ENCODE results near the gene TPM2. TPM values are rescaled to one million over a fixed set of nuclear protein-coding genes. Genes with fewer than 3 reads are reported as not detected.
A peak's percentile ranks its signal among the peaks of the same experiment; 100 is the strongest.

The TPM2 gene
- total RNA-seq, 1 donor from 2014 or later, result 161 TPM

DNA sequence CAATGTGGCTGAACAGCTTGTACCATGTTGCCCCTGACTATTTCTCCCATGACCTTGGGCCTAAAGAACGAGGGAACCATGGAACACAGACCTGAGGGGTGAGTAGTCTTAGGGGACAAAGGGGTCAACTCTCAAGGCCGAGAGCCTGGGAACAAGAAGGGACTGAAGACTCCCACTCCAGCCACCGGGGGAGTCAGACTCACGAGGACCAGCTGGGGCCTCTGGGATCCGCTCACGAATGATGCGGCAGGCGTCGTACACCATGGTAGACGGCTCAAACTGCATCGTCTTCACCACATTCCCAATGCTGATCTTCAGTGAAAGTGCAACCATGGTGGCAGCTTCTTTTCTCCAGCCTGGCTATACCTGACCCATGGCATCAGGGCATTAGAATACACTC is 35.6 kb upstream of the TPM2 start:
- H3K9me3 ChIP-seq, result no peaks in the 10 kb centered on the region
- H3K27ac ChIP-seq, result no peak overlapping the region
- ATAC-seq, result no peak
- H3K36me3 ChIP-seq, result peaks cover 60% of the 10 kb centered on the region
- H3K4me3 ChIP-seq, result no peak overlapping the region
- no peaks in the 10 kb centered on the region for H3K27me3 ChIP-seq
- H3K4me1 ChIP-seq, result peaks cover 43% of the 10 kb centered on the region
- intact Hi-C loops (cut with DNase I), result no loop called here
- DNase-seq, result no peak
- TF ChIP-seq, protein P1, sequence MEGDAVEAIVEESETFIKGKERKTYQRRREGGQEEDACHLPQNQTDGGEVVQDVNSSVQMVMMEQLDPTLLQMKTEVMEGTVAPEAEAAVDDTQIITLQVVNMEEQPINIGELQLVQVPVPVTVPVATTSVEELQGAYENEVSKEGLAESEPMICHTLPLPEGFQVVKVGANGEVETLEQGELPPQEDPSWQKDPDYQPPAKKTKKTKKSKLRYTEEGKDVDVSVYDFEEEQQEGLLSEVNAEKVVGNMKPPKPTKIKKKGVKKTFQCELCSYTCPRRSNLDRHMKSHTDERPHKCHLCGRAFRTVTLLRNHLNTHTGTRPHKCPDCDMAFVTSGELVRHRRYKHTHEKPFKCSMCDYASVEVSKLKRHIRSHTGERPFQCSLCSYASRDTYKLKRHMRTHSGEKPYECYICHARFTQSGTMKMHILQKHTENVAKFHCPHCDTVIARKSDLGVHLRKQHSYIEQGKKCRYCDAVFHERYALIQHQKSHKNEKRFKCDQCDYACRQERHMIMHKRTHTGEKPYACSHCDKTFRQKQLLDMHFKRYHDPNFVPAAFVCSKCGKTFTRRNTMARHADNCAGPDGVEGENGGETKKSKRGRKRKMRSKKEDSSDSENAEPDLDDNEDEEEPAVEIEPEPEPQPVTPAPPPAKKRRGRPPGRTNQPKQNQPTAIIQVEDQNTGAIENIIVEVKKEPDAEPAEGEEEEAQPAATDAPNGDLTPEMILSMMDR (IDR thresholded peaks at IDR 0.05), result no peak

DNA sequence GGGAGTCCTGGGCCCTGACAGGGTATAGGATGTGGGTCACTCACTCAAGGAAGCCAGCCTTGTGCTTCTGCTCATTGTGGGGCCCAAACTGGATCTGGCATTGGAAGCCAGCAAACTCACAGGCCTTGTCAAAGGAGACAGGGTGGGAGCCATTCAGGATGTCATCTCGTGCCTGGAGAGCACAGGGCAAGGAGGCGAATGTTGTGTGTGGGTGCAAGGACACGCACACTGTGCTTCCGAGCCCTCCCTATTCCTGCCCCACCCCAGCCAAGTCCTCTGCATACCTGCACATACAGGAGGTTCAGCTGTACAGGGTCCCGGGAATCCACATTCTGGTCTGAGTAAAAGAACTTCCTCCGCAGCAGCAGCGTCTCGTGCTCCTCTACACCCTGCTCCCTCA is 34.2 kb upstream of the TPM2 start:
- Histone ChIP-seq H3K36me3 (peaks cover 75% of the 10 kb centered on the region), H3K9me3 (no peaks in the 10 kb centered on the region), H3K4me1 (peaks cover 28% of the 10 kb centered on the region), H3K27me3 (no peaks in the 10 kb centered on the region), H3K27ac (no peak overlapping the region), H3K4me3 (no peak overlapping the region)
- intact Hi-C loops (cut with DNase I), result no loop called here
- TF ChIP-seq, protein P1 (IDR thresholded peaks at IDR 0.05), result no peak
- ATAC-seq, result no peak
- no peak for DNase-seq

DNA sequence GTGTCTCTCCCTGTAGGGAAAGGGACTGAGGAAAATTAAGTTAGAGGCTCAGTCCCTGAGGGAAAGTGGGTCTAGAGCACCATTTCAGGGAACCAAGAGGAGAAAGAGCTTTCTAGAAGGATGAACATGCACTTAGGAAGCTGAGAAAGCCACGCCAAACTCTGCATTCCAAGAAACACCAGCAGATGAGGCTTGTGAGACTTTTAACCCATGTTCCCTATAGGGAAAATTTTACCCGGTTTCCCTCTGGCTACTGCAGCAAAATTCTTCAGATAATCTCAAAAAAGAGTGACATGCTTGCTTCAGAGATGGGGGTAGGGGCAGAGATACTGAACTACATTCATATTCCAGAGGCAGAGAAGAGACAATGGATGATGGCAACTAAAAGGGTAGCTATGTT is 33.7 kb upstream of the TPM2 start:
- Histone ChIP-seq H3K4me3 (no peak overlapping the region), H3K9me3 (no peaks in the 10 kb centered on the region), H3K27me3 (no peaks in the 10 kb centered on the region), H3K4me1 (peaks cover 24% of the 10 kb centered on the region), H3K27ac (no peak overlapping the region), H3K36me3 (peaks cover 79% of the 10 kb centered on the region)
- intact Hi-C loops (cut with DNase I), result no loop called here
- ATAC-seq (no peak), DNase-seq (no peak)
- TF ChIP-seq, protein P1 (IDR thresholded peaks at IDR 0.05), result no peak

DNA sequence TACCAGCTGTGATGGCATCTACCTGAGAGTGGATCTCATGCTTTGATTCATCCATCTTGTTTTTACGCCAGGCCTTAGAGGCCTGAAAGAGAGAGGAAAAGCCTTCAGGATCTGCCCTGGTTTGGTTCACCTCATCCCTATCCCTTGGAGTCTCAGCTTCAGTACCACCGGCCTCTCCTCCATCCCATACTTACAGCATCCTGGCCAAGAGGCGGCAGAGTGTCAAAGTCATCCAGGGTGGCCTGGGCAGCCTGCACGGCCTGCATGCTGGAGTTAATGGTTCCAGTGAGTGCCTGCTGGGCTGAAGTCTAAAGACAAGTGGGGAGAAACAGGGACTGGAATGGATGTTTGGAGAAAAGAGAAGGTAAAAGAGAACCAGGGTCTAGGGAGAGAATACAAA is 29.8 kb upstream of the TPM2 start:
- H3K27ac ChIP-seq, result no peak overlapping the region
- no peak overlapping the region for H3K4me3 ChIP-seq
- H3K36me3 ChIP-seq, result peaks cover 100% of the 10 kb centered on the region
- H3K4me1 ChIP-seq, result no peaks in the 10 kb centered on the region
- DNase-seq (no peak), ATAC-seq (no peak)
- H3K9me3 ChIP-seq, result no peaks in the 10 kb centered on the region
- no peaks in the 10 kb centered on the region for H3K27me3 ChIP-seq
- TF ChIP-seq, protein P1 (IDR thresholded peaks at IDR 0.05), result no peak
- intact Hi-C loops (cut with DNase I), result no loop called here

DNA sequence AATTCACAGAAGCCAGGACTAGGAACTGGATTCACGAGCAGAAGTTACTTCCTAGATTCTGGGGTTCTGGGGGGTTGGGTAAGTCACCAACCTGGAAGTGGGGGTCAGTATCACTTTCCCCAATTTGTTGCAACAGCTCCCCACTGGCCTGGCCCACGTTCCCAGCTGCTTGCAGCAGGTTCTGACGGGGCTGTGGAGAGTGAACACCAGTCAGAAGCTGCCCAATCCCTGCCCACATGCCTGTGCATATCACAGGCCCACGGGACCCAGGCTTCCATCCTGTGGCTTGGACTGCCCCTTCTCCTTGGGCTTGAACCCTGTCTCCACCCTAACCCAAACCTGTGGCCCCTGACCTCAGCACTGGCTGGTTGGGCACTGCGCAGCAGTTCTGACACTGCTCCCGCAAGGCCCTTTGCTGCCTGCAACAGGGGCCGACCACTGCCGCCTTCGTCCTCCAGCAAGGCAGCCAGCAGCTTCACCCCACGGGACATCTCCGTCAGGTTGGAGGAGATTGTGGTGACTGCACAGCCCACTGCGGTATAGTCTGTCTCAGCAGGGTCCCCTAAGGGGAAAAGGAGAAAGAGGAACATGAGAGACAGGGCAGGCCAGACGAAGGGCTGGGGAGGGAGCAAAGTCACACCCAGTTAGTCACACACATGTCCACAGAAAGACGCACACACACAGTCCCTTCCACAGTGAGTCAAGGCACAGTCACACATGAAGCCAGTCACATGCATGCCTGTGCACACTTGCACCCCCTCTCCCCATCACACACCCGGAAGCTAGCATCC is 29.2 kb upstream of the TPM2 start:
- Histone ChIP-seq H3K27ac (no peak overlapping the region), H3K36me3 (peaks cover 100% of the 10 kb centered on the region), H3K4me3 (no peak overlapping the region), H3K4me1 (no peaks in the 10 kb centered on the region), H3K9me3 (no peaks in the 10 kb centered on the region), H3K27me3 (no peaks in the 10 kb centered on the region)
- TF ChIP-seq, protein P1 (IDR thresholded peaks at IDR 0.05), result no peak
- no peak for DNase-seq
- ATAC-seq, result peak; percentile 27
- intact Hi-C loops (cut with DNase I), result no loop called here

All from upper lobe of right lung (tissue), 1 donor.